Measurements from ENCODE around the gene CEMIP.

- TF ChIP-seq USF1 (IDR thresholded peaks at IDR 0.05; ENCODE audit: borderline replicate concordance, low read depth) = no peak
- TF ChIP-seq CTCF (IDR thresholded peaks at IDR 0.05) = no peak
- no peak for TF ChIP-seq ZBTB33 (IDR thresholded peaks at IDR 0.05; ENCODE audit: borderline replicate concordance, low read depth)
- no peak for TF ChIP-seq JUND (IDR thresholded peaks at IDR 0.05)
- no peak for TF ChIP-seq POLR2AphosphoS5 (IDR thresholded peaks at IDR 0.05; ENCODE audit: low read depth, low read length)
- TF ChIP-seq SMC3 (IDR thresholded peaks at IDR 0.05; ENCODE audit: low read depth, low read length) = no peak
- no peak for TF ChIP-seq ELF1 (IDR thresholded peaks at IDR 0.05)
- no peak for TF ChIP-seq RFX5 (IDR thresholded peaks at IDR 0.05; ENCODE audit: low read length)
Measured at GRCh38 chr15:80791004-80791403, 11.8 kb downstream of the CEMIP start.
